Measurements from ENCODE around the gene EIF5A.

DNA sequence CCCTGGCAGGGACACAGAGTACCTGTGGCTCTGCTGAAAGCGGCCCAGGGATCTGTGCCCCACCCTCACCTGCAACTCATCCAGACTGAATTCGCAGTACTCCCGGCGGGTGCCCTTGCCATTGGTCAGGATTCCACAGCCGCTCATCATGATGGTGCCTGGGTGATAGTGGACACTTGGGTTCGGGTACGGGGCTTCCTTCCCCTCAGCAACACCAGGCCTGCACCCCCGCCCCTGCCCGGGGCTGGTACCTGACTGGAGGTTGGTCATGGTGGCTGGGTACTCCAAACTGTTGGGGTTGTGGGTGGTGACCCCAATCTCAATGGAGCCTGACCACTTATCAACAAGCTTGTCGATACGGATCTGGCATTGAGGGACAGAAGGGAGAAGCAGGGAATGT lies 18.8 kb downstream of the EIF5A start:
- TF ChIP-seq, protein P1, sequence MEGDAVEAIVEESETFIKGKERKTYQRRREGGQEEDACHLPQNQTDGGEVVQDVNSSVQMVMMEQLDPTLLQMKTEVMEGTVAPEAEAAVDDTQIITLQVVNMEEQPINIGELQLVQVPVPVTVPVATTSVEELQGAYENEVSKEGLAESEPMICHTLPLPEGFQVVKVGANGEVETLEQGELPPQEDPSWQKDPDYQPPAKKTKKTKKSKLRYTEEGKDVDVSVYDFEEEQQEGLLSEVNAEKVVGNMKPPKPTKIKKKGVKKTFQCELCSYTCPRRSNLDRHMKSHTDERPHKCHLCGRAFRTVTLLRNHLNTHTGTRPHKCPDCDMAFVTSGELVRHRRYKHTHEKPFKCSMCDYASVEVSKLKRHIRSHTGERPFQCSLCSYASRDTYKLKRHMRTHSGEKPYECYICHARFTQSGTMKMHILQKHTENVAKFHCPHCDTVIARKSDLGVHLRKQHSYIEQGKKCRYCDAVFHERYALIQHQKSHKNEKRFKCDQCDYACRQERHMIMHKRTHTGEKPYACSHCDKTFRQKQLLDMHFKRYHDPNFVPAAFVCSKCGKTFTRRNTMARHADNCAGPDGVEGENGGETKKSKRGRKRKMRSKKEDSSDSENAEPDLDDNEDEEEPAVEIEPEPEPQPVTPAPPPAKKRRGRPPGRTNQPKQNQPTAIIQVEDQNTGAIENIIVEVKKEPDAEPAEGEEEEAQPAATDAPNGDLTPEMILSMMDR (IDR thresholded peaks at IDR 0.05), result no peak
- TF ChIP-seq POLR2AphosphoS5 (IDR thresholded peaks at IDR 0.05) (no peak), EP300 (IDR thresholded peaks at IDR 0.05) (no peak)
